22Rv1 (cell line): Measurements from ENCODE around the gene PTBP1.

Source experiments
- H3K27ac ChIP-seq: fragments of 450-650 bp; 2 replicates; pipeline ENCODE4 v1.5.1; 2017
- ZFX ChIP-seq: fragments of 450-650 bp; IDR thresholded peaks from 2 replicates; pipeline ENCODE4 v1.6.1; 2017; ENCODE audit warnings: antibody characterized with exemption, borderline replicate concordance
- TF ChIP-seq, protein P1 (sequence below): fragments of 450-650 bp; IDR thresholded peaks from 2 replicates; pipeline ENCODE4 v1.5.1; 2017; ENCODE audit warnings: mild to moderate bottlenecking

Gene PTBP1

DNA sequence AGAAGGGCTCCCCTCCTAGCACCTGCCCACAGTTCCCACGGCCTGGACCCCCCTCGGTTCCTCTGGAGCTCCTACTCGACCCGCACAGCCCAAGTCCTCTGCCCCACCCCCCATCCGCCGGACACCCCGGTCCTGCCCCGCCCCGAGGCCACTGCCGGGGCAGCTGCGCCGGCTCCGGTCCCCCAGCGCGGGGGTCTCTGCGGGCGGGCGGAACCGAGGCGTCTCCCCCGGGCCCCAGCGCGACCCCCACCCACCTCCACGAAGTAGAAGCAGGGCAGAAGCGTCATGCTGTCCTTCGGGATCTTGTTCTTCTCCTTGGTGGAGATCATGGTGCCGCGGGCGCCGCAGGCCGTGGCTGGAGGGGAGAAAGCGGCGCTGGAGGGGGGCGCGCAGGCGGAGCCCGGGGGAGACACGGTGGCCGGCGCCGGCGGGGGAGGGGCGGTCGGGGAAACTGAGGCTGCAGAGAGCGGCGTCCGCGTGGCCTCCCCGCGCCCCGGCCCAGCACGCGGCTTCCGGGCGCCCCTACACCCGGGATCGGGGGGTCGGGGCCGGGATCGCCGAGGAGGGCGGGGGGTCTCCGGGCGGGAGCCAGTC lies 24.1 kb downstream of the PTBP1 start:
- no peak overlapping the region for H3K27ac ChIP-seq
- TF ChIP-seq, protein P1, sequence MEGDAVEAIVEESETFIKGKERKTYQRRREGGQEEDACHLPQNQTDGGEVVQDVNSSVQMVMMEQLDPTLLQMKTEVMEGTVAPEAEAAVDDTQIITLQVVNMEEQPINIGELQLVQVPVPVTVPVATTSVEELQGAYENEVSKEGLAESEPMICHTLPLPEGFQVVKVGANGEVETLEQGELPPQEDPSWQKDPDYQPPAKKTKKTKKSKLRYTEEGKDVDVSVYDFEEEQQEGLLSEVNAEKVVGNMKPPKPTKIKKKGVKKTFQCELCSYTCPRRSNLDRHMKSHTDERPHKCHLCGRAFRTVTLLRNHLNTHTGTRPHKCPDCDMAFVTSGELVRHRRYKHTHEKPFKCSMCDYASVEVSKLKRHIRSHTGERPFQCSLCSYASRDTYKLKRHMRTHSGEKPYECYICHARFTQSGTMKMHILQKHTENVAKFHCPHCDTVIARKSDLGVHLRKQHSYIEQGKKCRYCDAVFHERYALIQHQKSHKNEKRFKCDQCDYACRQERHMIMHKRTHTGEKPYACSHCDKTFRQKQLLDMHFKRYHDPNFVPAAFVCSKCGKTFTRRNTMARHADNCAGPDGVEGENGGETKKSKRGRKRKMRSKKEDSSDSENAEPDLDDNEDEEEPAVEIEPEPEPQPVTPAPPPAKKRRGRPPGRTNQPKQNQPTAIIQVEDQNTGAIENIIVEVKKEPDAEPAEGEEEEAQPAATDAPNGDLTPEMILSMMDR = no peak
- TF ChIP-seq ZFX = no peak

DNA sequence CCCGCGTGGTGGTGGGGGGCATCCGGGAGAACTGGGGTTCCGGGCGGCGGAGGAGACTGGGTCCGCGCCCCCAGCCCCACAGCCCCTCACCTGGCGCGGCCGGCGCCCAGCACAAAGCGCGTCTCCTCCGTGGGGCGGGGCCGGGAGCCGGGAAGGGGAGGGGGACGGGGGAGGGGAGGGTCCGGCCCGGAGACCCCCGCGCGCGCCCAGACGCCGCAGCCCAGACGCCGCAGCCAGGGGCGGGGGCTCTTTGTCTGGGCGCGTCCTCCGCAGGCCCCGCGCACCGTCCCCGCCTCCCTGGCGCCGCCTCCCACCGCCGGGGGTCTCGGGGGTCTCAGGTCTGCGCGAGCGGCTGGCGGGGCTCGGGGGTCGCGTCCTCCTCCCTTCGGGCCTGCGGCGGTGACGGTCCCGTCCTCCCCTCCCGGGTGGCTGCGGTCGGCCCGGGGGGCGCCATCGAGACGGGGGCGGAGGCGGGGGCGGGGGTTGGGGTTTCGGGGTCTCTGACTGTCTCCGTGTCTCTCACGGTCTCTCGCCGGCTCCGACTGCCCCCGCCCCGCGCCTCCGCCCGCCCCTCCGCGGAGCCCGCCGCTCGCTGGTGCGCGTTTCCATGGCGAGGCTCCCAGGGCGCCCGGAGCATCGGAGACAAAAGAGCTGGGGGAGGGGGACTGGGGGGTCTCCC lies 24.7 kb downstream of the PTBP1 start, which contains the start of gene PLPPR3:
Gene PLPPR3, minus strand, starts transcription at position 131 of the 679 bp plus-strand sequence. CDS start 396 bp downstream, outside the sequence.
- TF ChIP-seq, protein P1 = no peak
- no peak for TF ChIP-seq ZFX
- H3K27ac ChIP-seq = no peak within 1 kb of the TSS

DNA sequence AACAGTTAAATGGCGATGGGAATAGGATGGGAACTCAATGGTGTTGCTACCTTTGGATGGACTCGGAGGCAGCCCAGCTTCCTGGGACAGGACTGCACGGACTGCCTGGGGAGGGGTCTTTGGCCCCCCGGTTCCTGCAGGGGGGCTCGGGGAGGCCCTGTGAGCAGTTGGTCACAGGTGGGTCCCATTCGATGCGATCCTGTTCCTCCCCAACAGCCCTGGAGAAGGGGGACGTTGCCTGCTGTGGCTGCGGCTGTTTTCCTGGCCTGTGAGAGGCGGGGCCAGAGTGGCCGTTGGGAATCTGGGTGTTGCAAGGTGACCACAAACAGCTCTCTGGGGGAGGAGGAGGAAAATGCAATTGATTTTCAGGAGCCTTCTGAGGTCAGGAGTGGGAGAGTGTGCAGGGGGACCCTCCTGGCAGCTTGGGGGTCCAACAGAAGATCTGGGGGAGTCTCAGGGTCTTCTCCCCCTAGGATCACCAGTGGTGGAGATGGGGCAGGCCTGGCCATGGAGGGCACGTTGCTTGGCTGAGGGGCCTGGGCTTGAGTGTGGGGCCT lies 26.4 kb downstream of the PTBP1 start:
- TF ChIP-seq, protein P1 = no peak
- TF ChIP-seq ZFX = no peak
- no peak overlapping the region for H3K27ac ChIP-seq

DNA sequence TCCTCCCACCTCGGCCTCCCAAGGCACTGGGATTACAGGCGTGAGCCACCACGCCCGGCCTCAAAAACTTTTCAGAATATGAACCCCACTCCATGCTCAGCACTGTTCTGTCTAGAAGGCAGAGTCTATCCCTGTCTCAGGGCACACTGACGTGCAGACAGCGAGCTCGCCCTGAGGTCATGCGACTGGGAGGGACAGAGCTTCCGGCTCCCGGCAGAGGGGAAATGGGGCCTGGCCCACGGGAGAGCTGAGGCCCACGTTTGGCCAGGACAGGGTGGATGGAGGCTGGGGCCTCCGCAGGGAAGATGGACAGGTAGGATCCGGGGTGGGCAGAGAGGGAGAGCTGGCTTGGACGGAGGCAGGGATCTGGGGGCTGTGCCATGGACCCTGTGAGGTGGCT lies 27.6 kb downstream of the PTBP1 start:
- H3K27ac ChIP-seq = no peak overlapping the region
- TF ChIP-seq, protein P1 = no peak
- TF ChIP-seq ZFX = no peak

GRCh38 chr19:825897-826644 lies 28.8 kb downstream of the PTBP1 start:
- no peak for TF ChIP-seq ZFX
- TF ChIP-seq, protein P1 = no peak
- H3K27ac ChIP-seq = no peak overlapping the region

- no peak overlapping the region for H3K27ac ChIP-seq
- TF ChIP-seq ZFX = no peak
- TF ChIP-seq, protein P1 = no peak
Measured at GRCh38 chr19:827314-827709, 30.1 kb downstream of the PTBP1 start.
